MM.1S (cell line): Measurements from ENCODE around the gene CSGALNACT2.

Source experiments
- EZH2 ChIP-seq: fragments of 300-600 bp; sonication (generic); optimal IDR thresholded peaks from 2 replicates; pipeline ENCODE3; 2017; ENCODE audit warnings: low read depth, mild to moderate bottlenecking, antibody characterized with exemption, low read length, mixed read lengths
- TF ChIP-seq, protein P1 (sequence below): fragments of 300-600 bp; sonication (generic); IDR thresholded peaks from 2 replicates; pipeline ENCODE4 v1.5.1; 2016; ENCODE audit warnings: antibody characterized with exemption, low read length, mixed read lengths

DNA sequence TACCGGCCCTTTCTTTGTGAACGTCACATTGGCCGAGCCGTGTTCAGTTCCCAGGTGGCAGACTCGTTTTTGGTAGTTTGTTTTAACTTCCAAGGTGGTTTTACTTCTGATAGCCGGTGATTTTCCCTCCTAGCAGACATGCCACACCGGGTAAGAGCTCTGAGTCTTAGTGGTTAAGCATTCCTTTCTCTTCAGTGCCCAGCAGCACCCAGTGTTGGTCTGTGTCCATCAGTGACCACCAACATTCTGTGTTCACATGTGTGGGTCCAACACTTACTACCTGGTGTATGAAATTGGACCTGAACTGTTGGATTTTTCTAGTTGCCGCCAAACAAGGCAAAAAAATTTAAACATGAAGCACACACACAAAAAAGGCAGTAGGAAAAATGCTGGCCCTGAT is 9.9 kb upstream of the CSGALNACT2 start:
- no peak for TF ChIP-seq EZH2
- TF ChIP-seq, protein P1, sequence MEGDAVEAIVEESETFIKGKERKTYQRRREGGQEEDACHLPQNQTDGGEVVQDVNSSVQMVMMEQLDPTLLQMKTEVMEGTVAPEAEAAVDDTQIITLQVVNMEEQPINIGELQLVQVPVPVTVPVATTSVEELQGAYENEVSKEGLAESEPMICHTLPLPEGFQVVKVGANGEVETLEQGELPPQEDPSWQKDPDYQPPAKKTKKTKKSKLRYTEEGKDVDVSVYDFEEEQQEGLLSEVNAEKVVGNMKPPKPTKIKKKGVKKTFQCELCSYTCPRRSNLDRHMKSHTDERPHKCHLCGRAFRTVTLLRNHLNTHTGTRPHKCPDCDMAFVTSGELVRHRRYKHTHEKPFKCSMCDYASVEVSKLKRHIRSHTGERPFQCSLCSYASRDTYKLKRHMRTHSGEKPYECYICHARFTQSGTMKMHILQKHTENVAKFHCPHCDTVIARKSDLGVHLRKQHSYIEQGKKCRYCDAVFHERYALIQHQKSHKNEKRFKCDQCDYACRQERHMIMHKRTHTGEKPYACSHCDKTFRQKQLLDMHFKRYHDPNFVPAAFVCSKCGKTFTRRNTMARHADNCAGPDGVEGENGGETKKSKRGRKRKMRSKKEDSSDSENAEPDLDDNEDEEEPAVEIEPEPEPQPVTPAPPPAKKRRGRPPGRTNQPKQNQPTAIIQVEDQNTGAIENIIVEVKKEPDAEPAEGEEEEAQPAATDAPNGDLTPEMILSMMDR, result no peak
